Endothelial cell of umbilical vein (primary cell): ENCODE results near the gene PRKAR1A. TPM values are rescaled to one million over a fixed set of nuclear protein-coding genes. Genes with fewer than 3 reads are reported as not detected.

Source experiments
- BruUV-seq: library from RNA; stranded (reverse); fragments of 400-500 nt; replicated peaks from 2 replicates; lab custom pipeline; 2021; lab: Mats Ljungman, UMichigan
- CTCF ChIA-PET: fragments of 300-600, 350-600 bp; sonication (Branson Sonifier 250); formaldehyde crosslinking; loops from one replicate; lab custom pipeline; 2021; ENCODE audit warnings: antibody characterized with exemption, inconsistent platforms; lab: Charles Lee
- POLR2A ChIA-PET: fragments of 300-600, 350-600 bp; sonication (Branson Sonifier 250); formaldehyde crosslinking; loops from one replicate; lab custom pipeline; 2021; ENCODE audit warnings: antibody characterized with exemption, inconsistent platforms; lab: Charles Lee
- DNase-seq: peaks from one replicate; pipeline ENCODE4 v3.0.0-alpha.2; 2011; ENCODE audit warnings: low read depth, low spot score
- FAIRE-seq: peaks from 2 replicates; lab custom pipeline; 2011; peaks lifted over from hg19 to GRCh38; lab: Jason Lieb, UNC
- H2AFZ ChIP-seq: 2 replicates; pipeline ENCODE4 v1.6.0; 2012; ENCODE audit warnings: low read depth, low read length, control low read depth, inconsistent platforms
- H3K27ac ChIP-seq: 2 replicates; pipeline ENCODE4 v1.5.1; 2011; ENCODE audit warnings: low read depth, mild to moderate bottlenecking, control low read depth, low read length, moderate library complexity; ENCODE audit not compliant: insufficient read depth
- H3K27me3 ChIP-seq, 2 experiments: 2 replicates each; pipeline versions ENCODE4 v1.6.0 to v1.6.1; 2011; ENCODE audit warnings: low read length in 2 of 2, mixed read lengths in 1 of 2; ENCODE audit not compliant: control insufficient read depth in 2 of 2, insufficient read depth in 2 of 2
- H3K36me3 ChIP-seq, 2 experiments: 2 replicates in 1 of 2; 3 replicates in 1 of 2; pipeline ENCODE4 v1.5.1; 2011; ENCODE audit warnings: low read length in 2 of 2, mild to moderate bottlenecking in 1 of 2, moderate library complexity in 1 of 2; ENCODE audit not compliant: control insufficient read depth in 2 of 2, insufficient read depth in 2 of 2; ENCODE audit errors: extremely low read depth in 1 of 2
- H3K4me1 ChIP-seq: 3 replicates; pipeline ENCODE4 v1.5.1; 2011; ENCODE audit warnings: mild to moderate bottlenecking, low read length; ENCODE audit not compliant: control insufficient read depth, insufficient read depth; ENCODE audit errors: extremely low read depth
- H3K4me2 ChIP-seq: 2 replicates; pipeline ENCODE4 v1.6.1; 2011; ENCODE audit warnings: low read length, control low read depth, mixed read lengths; ENCODE audit not compliant: insufficient read depth
- H3K4me3 ChIP-seq, 3 experiments: fragments of 200-600 bp in 1 of 3; sonication (generic), shearing (Covaris generic) in 1 of 3; replicated peaks in 1 of 3; 2 replicates each; pipeline ENCODE4 v1.5.1; 2011 to 2016; ENCODE audit warnings: control low read depth in 3 of 3, low read length in 3 of 3, mild to moderate bottlenecking in 2 of 3, inconsistent platforms in 1 of 3, low read depth in 1 of 3, moderate library complexity in 1 of 3; ENCODE audit not compliant: insufficient read depth in 1 of 3
- H3K79me2 ChIP-seq: 2 replicates; pipeline ENCODE4 v1.6.0; 2012; ENCODE audit warnings: low read length, inconsistent platforms; ENCODE audit not compliant: control insufficient read depth, insufficient read depth
- H3K9ac ChIP-seq: replicated peaks from 2 replicates; pipeline ENCODE3; 2011; ENCODE audit warnings: low read length, control low read depth; ENCODE audit not compliant: insufficient read depth; ENCODE audit errors: extremely low read depth
- H3K9me1 ChIP-seq: replicated peaks from 3 replicates; pipeline ENCODE4 v1.6.0; 2011; ENCODE audit warnings: mild to moderate bottlenecking, low read length; ENCODE audit not compliant: control insufficient read depth, insufficient read depth; ENCODE audit errors: extremely low read depth
- H3K9me3 ChIP-seq: replicated peaks from 2 replicates; pipeline ENCODE4 v1.5.1; 2012; ENCODE audit warnings: low read length, inconsistent platforms; ENCODE audit not compliant: control insufficient read depth, insufficient read depth
- H4K20me1 ChIP-seq: replicated peaks from 2 replicates; pipeline ENCODE3; 2011; ENCODE audit warnings: mild to moderate bottlenecking, low read length; ENCODE audit not compliant: control insufficient read depth, insufficient read depth; ENCODE audit errors: extremely low read depth
- EZH2 ChIP-seq: IDR thresholded peaks from 2 replicates; pipeline ENCODE4 v1.6.1; 2012; ENCODE audit warnings: borderline replicate concordance, low read depth, mild to moderate bottlenecking, moderate library complexity, low read length, inconsistent platforms; ENCODE audit not compliant: severe bottlenecking
- FOS ChIP-seq: IDR thresholded peaks from 2 replicates; pipeline ENCODE4 v1.6.1; 2011; ENCODE audit warnings: mild to moderate bottlenecking, low read length, moderate library complexity, borderline replicate concordance; ENCODE audit not compliant: insufficient read depth
- GATA2 ChIP-seq: IDR thresholded peaks from 2 replicates; pipeline ENCODE4 v1.7.0; 2011; ENCODE audit warnings: low read depth, mild to moderate bottlenecking, moderate library complexity, mixed read lengths, low read length; ENCODE audit not compliant: insufficient read length, insufficient read depth
- JUN ChIP-seq: IDR thresholded peaks from 2 replicates; pipeline ENCODE4 v1.6.1; 2011; ENCODE audit warnings: borderline replicate concordance, low read depth; ENCODE audit not compliant: insufficient read length, insufficient read depth
- MYC ChIP-seq: IDR thresholded peaks from one replicate; pipeline ENCODE4 v1.6.1; 2011; ENCODE audit warnings: mild to moderate bottlenecking, low read depth, low read length
- POLR2A ChIP-seq: IDR thresholded peaks from 2 replicates; pipeline ENCODE4 v1.6.1; 2012; ENCODE audit warnings: low read depth, mild to moderate bottlenecking, control low read depth, low read length
- POLR2AphosphoS5 ChIP-seq: IDR thresholded peaks from 2 replicates; pipeline ENCODE4 v1.6.1; 2012; ENCODE audit warnings: low read depth, mild to moderate bottlenecking, control low read depth, low read length, moderate library complexity; ENCODE audit not compliant: insufficient read depth
- dilution Hi-C: fragments of 300-500 bp; cut with MboI; formaldehyde crosslinking; loops from one replicate; pipeline ENCODE4 v1.15.0; 2019; ENCODE audit warnings: low sequenced_read_pairs; ENCODE audit not compliant: extremely low pct_ligation_motif_present
- intact Hi-C: fragments of 100-400 bp; cut with micrococcal nuclease; formaldehyde crosslinking; loops from one replicate; pipeline ENCODE4 v1.10.0; 2022
- polyA plus RNA-seq, 4 experiments: library from polyadenylated mRNA; depleted of rRNA in 3 of 4; stranded (reverse) in 3 of 4; unstranded in 1 of 4; fragments of >200 nt; gene quantifications; 2 replicates each; pipeline versions ENCODE4 v1.2.1 to v1.2.3, GENCODE V29; 2011 to 2012; ENCODE audit warnings: missing spikeins in 1 of 4
- total RNA-seq: library from RNA; stranded (reverse); gene quantifications from 2 replicates; pipeline ENCODE4 v1.2.3, GENCODE V29; 2021
- TF ChIP-seq, protein P1 (sequence below), 2 donors: IDR thresholded peaks; 1 replicate in 1 of 2; 2 replicates in 1 of 2; pipeline ENCODE4 v1.5.1; 2011; ENCODE audit warnings: low read length in 2 of 2, mild to moderate bottlenecking in 2 of 2, moderate library complexity in 2 of 2, control low read depth in 1 of 2, inconsistent platforms in 1 of 2, low read depth in 1 of 2; ENCODE audit not compliant: insufficient read depth in 1 of 2; ENCODE audit errors: extremely low read depth in 1 of 2
- TF ChIP-seq, protein P2 (sequence below): IDR thresholded peaks from 2 replicates; pipeline ENCODE4 v1.6.1; 2011; ENCODE audit not compliant: insufficient read depth, insufficient read length

Gene PRKAR1A
- total and polyA plus RNA-seq, 2 donors (not counting 3 experiments of a cell fraction or from before 2014, with no cell fraction given): 92.0 to 257 TPM

DNA sequence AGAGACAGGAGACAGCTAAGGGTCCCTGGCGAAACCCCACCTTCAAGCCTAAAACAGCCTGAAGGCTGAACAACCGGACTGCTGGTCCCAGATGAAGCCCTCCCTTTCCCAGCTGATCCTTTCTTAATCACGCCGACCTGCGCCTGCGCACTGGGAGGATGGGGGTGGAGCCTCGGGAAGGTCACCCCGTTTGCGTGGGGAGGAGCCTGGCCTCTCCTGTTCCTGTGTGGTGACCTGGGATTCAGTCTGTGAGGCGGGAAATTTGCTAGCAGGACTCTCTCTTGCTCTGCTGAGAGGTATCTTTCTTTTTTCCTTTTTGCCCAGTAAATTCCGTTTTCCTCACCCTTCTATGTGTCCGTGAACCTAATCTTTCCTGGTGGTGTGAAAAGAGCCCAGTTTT lies 79.4 kb downstream of the PRKAR1A start:
- Histone ChIP-seq H3K9me1 (no peaks in the 10 kb centered on the region), H3K4me1 (no peaks in the 10 kb centered on the region), H3K27ac (no peak overlapping the region), H3K9me3 (no peaks in the 10 kb centered on the region), H3K36me3 (no peaks in the 10 kb centered on the region), H3K27me3 (peaks cover 0 to 3% of the 10 kb centered on the region in 2 experiments), H3K4me2 (no peak overlapping the region), H3K79me2 (no peaks in the 10 kb centered on the region), H2AFZ (no peak overlapping the region), H3K4me3 (no peak overlapping the region), H3K9ac (no peak overlapping the region), H4K20me1 (no peaks in the 10 kb centered on the region)
- FAIRE-seq (no peak), DNase-seq (peak; percentile 9)
- intact Hi-C loops (no loop called here), dilution Hi-C loops (no loop called here)
- TF ChIP-seq MYC: no peak
- no peak for TF ChIP-seq POLR2AphosphoS5
- TF ChIP-seq, protein P1, sequence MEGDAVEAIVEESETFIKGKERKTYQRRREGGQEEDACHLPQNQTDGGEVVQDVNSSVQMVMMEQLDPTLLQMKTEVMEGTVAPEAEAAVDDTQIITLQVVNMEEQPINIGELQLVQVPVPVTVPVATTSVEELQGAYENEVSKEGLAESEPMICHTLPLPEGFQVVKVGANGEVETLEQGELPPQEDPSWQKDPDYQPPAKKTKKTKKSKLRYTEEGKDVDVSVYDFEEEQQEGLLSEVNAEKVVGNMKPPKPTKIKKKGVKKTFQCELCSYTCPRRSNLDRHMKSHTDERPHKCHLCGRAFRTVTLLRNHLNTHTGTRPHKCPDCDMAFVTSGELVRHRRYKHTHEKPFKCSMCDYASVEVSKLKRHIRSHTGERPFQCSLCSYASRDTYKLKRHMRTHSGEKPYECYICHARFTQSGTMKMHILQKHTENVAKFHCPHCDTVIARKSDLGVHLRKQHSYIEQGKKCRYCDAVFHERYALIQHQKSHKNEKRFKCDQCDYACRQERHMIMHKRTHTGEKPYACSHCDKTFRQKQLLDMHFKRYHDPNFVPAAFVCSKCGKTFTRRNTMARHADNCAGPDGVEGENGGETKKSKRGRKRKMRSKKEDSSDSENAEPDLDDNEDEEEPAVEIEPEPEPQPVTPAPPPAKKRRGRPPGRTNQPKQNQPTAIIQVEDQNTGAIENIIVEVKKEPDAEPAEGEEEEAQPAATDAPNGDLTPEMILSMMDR (IDR thresholded peaks at IDR 0.05; ENCODE audit: extremely low read depth in 1 of 2, insufficient read depth in 1 of 2, low read depth in 1 of 2, low read length in 2 of 2): no peak
- TF ChIP-seq FOS: no peak
- TF ChIP-seq GATA2: no peak
- TF ChIP-seq POLR2A: no peak
- TF ChIP-seq JUN: no peak
- TF ChIP-seq, protein P2, sequence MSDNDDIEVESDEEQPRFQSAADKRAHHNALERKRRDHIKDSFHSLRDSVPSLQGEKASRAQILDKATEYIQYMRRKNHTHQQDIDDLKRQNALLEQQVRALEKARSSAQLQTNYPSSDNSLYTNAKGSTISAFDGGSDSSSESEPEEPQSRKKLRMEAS: no peak
- TF ChIP-seq EZH2: no peak
- POLR2A ChIA-PET: no interaction called here
- CTCF ChIA-PET: interaction anchor here (1.2 to 1.9 kb wide), 2 partner anchors 22 to 58 kb away, joined by 3 to 9 read pairs; no protein-coding TSS in a partner anchor
- BruUV-seq: no TSS peak
